Fibroblast of the conjunctiva (primary cell): ENCODE results near the gene C20orf144.

Experiments used
- DNase-seq: peaks from one replicate; pipeline ENCODE4 v3.0.0-alpha.2; 2010; ENCODE audit warnings: low read depth

The C20orf144 gene

DNA sequence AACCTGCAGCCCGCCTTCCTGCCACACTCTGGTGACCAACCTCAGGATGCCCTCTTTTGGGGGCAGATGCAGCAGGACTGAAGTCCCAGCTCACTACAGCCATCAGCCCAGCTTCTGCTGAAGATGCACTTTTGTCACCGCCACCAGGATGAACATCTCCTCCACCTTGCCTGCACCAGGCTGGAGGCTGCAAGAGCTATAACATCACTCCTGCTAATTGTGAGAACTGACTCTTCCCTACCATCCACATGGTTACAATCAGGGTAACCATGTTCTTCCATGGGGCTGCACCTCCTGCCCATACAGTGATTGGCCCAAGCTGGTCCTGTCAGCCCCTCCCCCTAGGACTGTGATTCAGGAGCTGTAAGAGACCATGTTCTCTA is 2.6 kb downstream of the C20orf144 start:
- no peak for DNase-seq

DNA sequence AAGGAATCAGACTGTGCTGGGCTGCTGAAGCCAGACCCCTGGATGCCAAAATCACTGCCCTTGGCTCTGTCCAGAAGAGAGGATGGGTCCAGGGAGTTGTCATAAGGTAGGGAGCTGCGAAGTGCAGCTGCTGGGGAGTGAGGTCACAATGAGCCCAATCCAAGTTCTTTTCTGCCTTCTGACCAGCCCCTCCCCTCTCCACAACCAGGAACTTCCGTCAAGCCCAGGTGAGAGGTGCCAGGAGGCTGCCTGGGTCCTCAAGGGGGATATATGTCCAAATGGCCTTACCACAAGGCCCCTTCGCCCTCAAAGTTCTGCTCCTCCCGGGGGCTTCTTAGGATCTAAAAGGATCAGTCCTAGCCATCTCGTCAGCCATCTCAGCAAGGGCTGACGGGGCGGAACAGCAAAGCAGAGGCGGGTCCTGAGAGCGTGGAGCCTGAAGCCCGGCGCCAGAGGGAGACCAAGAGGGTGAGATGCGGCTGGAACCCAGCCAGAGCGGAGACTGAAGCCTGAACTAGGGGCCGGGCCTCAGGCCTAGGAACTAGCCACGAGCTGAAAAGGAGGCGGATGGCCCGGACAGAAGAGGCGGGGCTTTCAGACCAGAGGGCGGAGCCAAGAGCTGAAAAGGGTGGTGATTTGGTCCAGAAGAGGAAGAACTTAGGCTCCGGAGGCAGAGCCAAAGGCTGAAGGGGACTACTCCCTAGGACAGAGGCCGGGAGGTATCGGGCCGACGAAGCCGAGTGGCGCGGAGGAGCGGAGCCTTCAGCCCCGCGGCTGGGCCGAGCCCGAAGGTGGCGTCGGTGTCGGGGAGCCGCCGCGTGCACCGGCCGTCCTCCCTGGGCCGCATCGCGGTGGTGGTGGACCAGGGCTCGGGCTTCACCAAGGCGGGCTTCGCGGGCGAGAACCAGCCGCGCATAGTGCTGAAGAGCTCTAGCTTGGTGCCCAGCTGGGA is 4.4 kb downstream of the C20orf144 start, which contains the start of gene ACTL10:
ACTL10 (plus strand) TSS at position 651 of the 952 bp plus-strand sequence. CDS start 555 bp downstream, outside the sequence.
- peak; percentile 98 for DNase-seq

DNA sequence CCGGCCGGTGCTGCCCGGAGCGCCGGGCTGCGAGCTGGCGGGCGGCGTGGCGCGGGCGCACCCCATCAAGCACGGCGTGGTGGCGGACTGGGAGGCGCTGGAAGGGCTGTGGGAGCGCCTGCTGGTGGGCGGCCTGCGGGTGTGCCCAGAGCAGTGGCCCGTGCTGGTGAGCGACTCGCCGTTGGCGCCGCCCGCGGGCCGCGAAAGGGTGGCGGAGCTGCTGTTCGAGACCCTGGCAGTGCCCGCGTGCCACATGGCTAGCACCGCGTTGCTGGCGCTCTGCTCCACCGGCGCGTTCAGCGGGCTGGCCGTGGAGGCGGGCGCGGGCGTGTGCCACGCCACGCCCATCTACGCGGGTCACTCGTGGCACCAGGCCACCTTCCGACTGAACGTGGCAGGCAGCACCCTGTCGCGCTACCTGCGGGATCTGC is 5.1 kb downstream of the C20orf144 start:
- no peak for DNase-seq

DNA sequence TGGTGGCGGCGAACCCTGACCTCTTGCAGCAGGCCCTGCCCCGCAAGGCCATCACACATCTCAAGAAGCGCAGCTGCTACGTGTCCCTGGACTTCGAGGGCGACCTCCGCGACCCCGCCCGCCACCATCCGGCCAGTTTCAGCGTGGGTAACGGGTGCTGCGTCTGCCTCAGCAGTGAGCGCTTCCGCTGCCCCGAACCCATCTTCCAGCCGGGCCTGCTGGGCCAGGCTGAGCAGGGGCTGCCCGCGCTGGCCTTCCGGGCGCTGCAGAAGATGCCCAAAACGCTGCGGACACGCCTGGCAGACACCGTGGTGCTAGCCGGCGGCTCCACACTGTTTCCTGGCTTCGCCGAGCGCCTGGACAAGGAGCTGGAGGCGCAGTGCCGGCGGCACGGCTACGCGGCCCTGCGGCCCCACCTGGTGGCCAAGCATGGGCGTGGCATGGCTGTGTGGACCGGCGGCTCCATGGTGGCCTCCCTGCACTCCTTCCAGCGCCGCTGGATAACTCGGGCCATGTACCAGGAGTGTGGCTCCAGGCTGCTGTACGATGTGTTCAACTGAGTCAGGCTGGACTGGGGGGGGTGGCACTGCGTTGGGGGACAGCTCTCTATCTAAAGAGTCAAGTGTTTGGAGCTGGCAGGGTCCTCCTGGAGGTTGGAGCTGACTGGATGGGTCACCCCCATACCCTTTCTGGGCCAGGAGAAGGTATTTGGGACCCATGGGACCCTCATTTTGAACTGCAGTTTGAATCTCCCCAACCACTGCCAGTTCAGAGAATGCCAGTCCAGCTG is 5.7 kb downstream of the C20orf144 start:
- peak; percentile 63 for DNase-seq

DNA sequence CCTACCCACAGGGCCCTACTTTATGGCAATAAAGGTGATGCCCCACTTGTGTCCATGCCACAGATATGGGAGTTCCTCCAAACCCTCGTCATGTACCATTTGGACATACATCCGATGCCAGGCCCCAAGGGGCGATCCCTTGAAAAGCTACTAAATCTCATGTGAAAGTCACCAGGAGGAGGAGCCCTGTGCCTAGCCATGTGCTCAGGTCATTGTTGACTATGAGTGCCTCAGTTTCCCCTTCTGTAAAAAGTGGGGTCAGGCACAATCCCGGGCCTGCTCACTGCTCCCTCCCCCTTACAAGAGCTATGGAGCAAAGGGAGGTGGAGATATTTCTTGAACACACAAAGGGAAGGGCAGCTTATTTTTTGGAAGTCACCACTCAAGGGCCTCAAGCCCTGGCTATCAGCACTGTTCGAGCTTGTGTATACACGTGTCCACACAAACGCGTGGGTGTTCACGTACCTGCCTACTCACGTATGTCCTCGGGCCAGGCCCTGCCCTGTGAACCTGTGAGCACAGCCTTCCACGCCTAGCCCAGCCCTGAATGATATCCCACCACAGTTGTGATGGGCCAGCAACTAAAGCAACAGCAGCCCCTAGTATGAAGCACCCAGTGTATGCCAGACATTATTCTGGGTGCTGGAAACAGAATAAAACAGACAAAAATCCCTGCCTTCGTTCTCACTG is 6.5 kb downstream of the C20orf144 start:
- DNase-seq: no peak

DNA sequence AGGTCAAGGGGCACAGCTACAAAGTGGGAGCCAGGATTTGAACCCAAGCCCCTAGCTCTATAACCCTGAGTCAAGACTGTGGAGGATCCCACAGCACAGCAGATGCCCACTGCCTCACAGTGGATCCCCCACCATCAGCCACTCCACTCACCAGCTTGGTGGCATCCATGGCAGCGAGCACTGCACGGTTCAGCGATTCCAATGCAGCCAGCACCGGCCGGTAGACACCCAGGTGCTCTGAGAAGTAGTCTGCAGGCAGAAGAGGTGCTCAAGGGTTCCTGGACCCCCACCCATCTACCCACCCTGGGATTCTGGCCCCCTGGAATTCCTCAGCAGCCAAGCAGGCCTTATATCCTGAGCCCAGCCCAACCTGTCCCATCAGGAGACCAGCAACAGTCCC is 7.1 kb downstream of the C20orf144 start:
- no peak for DNase-seq

DNA sequence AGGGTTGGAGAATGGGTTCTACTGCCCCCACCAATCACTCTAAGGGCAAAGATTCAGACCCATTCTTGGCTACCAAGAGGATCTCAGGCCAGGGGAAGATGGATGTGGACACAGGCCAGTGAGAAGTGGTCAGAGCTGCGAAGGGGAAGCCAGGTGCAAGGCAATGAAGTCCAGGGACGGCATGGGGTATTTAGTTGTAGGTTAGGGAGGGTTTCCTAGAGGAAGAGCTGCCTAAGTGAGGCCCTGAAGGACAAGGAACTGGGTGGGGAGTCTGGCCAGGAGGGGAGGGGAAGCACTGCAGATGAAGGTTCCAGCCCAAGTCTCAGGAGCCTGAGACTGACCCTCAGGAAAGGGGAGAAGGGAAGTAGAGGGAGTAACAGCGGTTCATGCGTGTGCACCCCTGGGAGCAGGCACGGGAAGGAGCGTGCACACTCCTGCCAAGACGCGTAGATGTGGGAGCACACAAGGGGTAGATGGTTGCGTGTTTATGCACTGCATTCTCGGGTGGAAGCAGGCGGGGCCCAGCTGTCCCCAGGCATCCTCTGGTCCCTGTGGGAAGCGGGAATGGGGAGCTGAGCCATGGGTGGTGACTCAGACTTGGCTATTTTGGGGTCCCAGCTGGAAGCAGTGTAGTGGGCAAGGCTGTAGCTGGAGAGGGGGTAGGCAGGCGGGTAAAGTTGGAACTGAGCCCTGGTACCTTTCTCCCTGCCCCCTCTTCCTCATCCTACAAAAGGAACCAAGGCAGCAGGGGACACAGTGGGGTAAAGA is 7.9 kb downstream of the C20orf144 start:
- no peak for DNase-seq

DNA sequence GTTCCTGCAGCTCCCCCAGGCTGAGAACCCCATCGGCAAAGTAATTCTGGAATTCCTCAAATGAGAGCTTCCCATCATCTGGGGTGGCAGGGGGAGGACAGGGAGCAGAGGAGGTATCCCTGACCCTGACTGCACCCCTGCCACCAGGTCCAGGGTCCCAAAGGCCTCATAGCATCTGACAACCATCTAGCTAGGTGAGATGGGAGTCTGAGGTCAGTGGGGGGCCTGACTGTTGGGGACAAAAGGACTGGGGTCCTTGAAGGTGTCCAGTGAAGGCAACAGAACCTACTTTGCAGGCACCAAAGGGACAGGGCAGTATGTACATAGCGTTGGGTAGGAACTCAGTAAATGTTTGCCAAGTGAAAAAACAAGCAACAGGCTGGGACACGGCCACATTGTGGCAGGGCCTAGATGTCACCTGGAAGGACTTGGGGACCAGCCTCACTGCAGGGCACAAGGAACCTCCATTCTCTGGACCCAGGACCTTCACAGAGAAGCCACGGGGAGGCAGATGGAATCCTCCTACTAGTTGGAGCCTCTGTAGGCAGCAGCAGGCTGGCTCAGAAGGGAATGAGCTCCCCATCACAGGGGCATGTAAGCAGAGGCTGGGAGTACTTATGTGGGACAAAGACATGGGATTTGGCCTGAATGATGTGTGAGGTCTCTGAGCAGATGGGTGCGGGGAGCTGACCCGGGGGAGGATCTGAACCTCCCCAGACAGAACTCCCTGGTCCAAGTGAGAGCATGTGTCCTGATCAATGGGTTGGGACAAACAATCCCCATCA is 8.8 kb downstream of the C20orf144 start:
- DNase-seq: no peak

DNA sequence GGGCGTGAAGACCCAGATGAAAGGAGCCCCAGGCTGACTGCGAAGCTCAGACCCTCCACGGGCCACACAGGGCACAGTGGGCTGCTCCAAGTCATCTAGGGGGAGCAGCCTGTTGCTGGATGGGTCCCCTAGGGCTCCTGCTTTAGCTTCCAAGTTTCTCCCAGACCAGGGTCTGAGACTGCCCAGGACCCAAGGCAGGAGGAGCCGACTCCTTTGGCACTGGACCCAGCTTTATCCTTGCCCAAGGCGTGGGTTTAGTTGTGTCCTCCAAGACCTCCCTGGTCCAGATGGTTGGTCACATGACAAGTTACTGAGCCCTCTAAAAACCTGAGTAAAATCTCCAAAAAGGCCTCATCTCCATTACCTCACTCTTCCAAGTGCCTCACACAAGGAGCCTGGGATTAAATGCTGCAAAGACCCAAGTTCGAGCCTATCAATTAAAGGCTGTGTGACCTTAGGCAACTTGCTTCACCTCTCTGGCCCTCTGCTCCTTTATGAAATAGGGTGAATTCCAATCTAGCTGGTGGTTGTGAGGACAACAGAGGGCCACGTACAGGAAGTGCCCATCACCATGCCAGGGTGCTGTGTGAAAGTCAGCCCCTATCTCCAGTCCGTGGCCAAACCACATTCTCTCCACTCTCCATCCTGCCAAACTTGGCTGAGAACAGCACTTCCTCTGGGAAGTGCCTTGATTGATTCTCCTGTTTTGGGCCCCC is 9.6 kb downstream of the C20orf144 start:
- DNase-seq: no peak

DNA sequence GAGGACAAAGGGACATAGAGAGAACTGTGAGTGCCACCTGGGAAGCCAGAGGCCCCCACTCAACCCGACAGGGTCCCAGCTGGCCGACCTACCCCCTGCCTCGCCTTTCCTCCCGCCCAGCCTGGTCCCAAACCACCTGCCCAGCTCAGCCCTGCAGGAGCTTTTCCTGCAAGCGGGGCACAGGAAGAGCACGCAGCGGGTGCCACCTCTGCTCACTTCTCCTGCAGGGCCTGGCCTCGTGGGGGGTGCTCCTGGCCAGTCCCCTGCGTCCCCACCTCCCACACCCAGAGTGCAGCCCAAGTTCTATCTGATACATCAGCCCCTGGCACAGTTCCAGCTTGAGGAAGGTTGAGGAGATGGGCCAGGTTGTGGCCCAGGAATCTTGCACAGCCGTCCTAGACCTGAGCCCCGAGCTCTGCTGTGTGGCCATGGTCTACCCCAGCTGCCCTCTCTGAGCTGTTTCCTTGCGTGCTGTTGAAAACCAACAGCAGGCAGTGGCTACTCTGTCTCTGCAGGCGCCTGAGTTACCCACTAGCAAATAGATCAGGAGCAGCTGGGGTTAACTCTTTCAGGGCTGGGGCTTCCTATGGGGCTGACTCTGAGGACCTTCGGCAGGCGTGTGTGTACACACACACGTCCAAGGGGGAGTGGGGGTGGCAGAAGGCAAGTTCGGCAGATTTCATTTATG is 10.4 kb downstream of the C20orf144 start:
- no peak for DNase-seq

DNA sequence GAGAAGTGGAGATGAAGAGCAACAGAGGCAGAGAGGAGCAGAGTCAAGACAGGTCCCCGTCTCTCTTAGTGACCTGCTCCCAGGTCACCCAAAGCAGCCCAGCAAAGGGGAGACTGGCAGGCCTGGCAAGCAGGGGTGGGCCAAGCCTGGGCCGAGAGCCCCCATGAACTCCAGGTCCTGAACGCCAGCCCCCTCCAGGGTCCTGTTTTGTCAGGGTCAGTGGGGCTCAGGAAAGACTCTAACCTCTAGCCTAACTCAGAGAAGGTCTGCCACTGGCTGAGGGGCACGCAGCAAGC is 10.9 kb downstream of the C20orf144 start:
- DNase-seq: no peak

DNA sequence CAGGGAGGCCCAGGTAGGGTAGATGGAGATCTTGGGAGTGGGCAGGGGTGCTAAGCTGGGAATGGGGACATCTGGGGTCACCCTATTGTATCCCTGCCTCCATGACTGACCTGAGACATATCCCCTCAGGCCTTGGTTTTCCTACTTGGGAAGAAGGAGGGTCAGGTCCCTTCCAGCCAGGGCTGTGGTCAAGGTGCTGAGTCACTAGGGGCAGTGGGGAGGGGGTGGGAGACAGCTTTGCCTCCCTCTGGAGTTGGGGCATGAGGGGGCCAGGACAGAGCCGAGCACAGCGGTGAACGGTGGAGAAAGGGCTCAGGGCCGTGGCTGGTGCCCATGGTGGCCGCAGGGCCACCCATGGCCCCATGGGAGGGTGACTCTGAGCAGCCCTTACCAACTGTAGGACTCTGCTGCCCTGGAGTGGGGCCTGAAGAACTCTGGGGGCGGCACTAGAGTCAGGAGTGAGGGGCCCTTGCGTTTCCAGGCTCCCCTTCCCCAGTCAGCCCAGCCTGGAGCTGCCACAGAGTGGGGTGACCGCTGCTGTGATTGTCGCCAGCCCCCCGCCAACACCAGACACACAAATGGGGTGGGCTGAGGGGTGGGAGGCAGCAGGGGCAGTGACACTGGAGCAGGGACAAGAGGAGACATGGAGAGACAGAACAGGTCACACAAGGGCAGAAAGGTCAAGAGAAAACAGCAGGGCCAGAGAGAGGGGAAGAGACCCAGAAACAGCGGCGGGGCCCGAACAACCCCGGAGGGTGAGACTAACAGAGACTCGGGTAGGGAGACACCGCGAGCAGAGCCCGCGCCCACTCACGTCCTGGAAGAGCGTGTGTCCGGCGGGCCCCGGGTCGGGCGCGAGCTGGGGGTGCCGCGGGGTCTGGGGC is 11.5 kb downstream of the C20orf144 start:
- no peak for DNase-seq

DNA sequence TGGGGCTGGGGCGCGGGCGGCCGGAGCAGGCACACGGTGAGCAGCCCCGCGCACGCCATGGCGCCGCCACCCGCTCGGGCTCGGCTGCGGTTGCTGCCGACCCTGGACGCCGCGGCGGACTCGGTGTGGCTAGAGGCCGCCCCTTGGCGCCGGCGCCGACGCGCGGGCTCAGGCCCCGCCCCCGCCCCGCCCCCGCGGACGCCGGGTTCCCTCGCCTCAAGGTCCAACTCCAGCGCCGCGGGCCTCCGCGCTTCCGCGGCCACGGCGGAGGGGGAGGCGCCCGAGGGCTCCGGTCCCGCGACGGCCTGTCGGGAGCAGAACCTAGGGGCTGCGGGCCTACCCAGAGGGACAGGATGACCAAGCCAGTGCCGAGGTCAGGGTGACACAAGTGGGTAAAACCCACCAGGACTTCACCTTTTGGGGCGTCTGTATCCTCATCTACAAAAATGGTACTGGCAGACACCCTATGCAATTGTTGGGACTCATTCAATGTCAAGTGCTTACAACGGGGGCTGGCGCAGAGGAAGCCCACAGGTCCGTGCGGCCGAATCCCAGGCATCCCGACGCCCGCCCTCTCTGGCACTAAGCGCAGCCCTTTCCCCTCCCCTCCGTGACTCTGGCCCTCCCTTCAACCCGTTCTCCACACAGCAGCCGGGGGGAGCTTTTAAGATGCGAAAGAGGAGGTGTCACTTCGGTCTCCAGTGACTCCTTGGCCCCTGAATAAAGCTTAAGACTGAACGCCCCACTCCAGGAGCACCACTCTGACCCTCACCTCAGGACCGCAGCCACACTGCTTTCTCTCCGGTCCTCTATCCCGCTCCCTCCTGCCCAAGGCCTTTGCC is 12.4 kb downstream of the C20orf144 start, which contains the start of gene NECAB3:
NECAB3 (minus strand) TSS at position 135 of the 842 bp plus-strand sequence; CDS start at position 59, 76 bp downstream.
- DNase-seq: no peak

DNA sequence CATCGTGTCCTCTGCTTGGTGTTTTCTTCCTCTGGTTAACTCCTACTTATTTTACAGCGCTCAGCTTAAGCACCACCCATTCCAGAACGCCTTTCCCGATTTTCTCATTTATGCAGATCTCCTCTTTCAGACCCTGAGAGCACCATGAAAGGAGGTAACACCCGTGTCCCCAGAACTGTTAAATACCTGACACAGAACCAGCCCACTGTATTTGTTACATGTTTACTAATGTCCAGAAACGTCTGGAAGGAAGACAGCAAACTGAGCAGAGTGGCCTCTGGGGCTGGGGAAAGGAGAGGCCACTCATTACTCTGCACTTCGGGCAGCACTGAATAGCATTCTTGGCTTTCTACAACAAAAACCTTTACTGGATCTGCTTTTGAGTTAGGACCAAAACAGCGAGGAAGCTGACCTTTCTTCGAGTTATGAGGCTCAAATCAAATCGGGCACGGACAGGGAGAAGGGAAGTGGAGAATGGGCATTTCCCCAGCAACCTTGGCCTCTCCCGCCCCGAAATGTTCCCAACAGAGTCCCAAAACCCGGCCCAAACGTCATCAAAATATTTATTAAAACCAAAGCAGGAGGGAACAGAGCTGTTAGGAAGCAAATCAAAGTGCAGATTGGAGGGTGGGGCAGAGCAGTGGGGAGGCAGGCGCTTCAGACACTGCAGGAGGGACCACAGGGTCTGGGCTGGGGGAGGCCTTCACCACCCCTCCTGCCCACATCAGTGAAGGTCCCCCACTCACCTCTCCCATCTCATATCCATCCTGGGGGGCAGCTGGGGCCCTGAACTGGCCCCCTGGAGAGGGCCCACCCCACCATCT is 13.2 kb downstream of the C20orf144 start:
- DNase-seq: no peak

DNA sequence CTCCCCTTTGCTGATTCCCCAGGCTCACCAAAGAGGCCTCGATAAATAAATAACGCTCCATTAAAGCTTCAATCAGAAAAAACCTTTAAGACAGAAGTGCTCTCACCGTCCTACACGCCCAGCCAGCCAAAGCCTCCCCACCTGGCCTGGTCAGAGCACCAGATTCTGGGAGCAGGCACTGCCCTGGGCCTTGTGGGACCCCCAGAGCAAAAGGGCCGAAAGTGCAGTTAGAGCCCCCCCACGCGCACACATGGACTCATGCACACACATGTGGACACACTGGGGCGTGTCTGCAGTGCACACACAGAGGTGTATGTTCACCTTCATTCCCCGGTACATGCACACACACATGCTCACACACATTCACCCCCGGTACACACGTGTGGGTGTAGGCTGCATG is 14.0 kb downstream of the C20orf144 start:
- DNase-seq: no peak
